Measurements from ENCODE around the gene SEL1L3. TPM values are rescaled to one million over a fixed set of nuclear protein-coding genes. Genes with fewer than 3 reads are reported as not detected.

The SEL1L3 gene
- polyA plus RNA-seq, 1 of the 3 experiments (the other 2 are of a cell fraction), result 2.2 TPM

- H3K4me3 ChIP-seq (ENCODE audit: low read depth in 2 of 2, low read length in 1 of 2), result no peak overlapping the region
- H3K9me3 ChIP-seq, result no peaks in the 10 kb centered on the region
- no peak for DNase-seq
- TF ChIP-seq NRF1 (IDR thresholded peaks at IDR 0.05; ENCODE audit: low read depth, low read length), result no peak
- TF ChIP-seq FOXJ3 (CRISPR knock-in tag; IDR thresholded peaks at IDR 0.05), result no peak
- no peak for TF ChIP-seq EZH2phosphoT487 (IDR thresholded peaks at IDR 0.05; ENCODE audit: borderline replicate concordance, low read depth)
- no peak for TF ChIP-seq RXRA (IDR thresholded peaks at IDR 0.05; ENCODE audit: borderline replicate concordance, low read depth)
- TF ChIP-seq TAF1 (IDR thresholded peaks at IDR 0.05; ENCODE audit: borderline replicate concordance, low read depth, low read length), result no peak
- TF ChIP-seq, protein P1, sequence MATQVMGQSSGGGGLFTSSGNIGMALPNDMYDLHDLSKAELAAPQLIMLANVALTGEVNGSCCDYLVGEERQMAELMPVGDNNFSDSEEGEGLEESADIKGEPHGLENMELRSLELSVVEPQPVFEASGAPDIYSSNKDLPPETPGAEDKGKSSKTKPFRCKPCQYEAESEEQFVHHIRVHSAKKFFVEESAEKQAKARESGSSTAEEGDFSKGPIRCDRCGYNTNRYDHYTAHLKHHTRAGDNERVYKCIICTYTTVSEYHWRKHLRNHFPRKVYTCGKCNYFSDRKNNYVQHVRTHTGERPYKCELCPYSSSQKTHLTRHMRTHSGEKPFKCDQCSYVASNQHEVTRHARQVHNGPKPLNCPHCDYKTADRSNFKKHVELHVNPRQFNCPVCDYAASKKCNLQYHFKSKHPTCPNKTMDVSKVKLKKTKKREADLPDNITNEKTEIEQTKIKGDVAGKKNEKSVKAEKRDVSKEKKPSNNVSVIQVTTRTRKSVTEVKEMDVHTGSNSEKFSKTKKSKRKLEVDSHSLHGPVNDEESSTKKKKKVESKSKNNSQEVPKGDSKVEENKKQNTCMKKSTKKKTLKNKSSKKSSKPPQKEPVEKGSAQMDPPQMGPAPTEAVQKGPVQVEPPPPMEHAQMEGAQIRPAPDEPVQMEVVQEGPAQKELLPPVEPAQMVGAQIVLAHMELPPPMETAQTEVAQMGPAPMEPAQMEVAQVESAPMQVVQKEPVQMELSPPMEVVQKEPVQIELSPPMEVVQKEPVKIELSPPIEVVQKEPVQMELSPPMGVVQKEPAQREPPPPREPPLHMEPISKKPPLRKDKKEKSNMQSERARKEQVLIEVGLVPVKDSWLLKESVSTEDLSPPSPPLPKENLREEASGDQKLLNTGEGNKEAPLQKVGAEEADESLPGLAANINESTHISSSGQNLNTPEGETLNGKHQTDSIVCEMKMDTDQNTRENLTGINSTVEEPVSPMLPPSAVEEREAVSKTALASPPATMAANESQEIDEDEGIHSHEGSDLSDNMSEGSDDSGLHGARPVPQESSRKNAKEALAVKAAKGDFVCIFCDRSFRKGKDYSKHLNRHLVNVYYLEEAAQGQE (IDR thresholded peaks at IDR 0.05; ENCODE audit: low read depth, low read length), result no peak
- no peak for TF ChIP-seq NFIC (IDR thresholded peaks at IDR 0.05; ENCODE audit: borderline replicate concordance)
- no peak for TF ChIP-seq JUND (IDR thresholded peaks at IDR 0.05)
- TF ChIP-seq, protein P2, sequence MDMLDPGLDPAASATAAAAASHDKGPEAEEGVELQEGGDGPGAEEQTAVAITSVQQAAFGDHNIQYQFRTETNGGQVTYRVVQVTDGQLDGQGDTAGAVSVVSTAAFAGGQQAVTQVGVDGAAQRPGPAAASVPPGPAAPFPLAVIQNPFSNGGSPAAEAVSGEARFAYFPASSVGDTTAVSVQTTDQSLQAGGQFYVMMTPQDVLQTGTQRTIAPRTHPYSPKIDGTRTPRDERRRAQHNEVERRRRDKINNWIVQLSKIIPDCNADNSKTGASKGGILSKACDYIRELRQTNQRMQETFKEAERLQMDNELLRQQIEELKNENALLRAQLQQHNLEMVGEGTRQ (IDR thresholded peaks at IDR 0.05; ENCODE audit: borderline replicate concordance, low read depth, low read length), result no peak
- TF ChIP-seq TCF12 (IDR thresholded peaks at IDR 0.05), result no peak
- TF ChIP-seq MXI1 (IDR thresholded peaks at IDR 0.05; ENCODE audit: low read depth, low read length), result no peak
- CTCF ChIA-PET, result interaction anchor here (0.6 to 1.9 kb wide), 12 partner anchors 8 to 836 kb away, joined by 3 to 11 read pairs (median 6); no protein-coding TSS in a partner anchor
- no peaks in the 10 kb centered on the region for H4K20me1 ChIP-seq (ENCODE audit: insufficient read depth)
- 84% methylated on average over 4 of the region's 4 CpGs for WGBS (ENCODE audit: low lambda C conversion rate)
- no peaks in the 10 kb centered on the region for H3F3A ChIP-seq (replicated peaks; ENCODE audit: insufficient read depth)
- no peaks in the 10 kb centered on the region for H3K9me2 ChIP-seq
- no peak overlapping the region for H3K4me2 ChIP-seq
- no peak overlapping the region for H3K27ac ChIP-seq (ENCODE audit: low read depth in 2 of 2, low read length in 1 of 2)
- H2AFZ ChIP-seq (ENCODE audit: low read depth), result no peak overlapping the region
- no peaks in the 10 kb centered on the region for H3K27me3 ChIP-seq (ENCODE audit: insufficient read depth)
- POLR2A ChIA-PET, result no interaction called here
- no peak overlapping the region for H3K9ac ChIP-seq
- H3K79me2 ChIP-seq (ENCODE audit: insufficient read depth), result no peaks in the 10 kb centered on the region
- H3K4me1 ChIP-seq (ENCODE audit: control insufficient read depth in 1 of 2, insufficient read depth in 2 of 2, low read depth in 1 of 2, low read length in 1 of 2), result peaks cover 0 to 16% of the 10 kb centered on the region in 2 experiments; a peak in 2 of 4 replicates
- H3K36me3 ChIP-seq (replicated peaks in 1 of 2; ENCODE audit: control insufficient read depth in 1 of 2, insufficient read depth in 2 of 2, low read length in 1 of 2), result no peaks in the 10 kb centered on the region
Observed at GRCh38 chr4:25792876-25793275, 69.9 kb downstream of the SEL1L3 start.

DNA sequence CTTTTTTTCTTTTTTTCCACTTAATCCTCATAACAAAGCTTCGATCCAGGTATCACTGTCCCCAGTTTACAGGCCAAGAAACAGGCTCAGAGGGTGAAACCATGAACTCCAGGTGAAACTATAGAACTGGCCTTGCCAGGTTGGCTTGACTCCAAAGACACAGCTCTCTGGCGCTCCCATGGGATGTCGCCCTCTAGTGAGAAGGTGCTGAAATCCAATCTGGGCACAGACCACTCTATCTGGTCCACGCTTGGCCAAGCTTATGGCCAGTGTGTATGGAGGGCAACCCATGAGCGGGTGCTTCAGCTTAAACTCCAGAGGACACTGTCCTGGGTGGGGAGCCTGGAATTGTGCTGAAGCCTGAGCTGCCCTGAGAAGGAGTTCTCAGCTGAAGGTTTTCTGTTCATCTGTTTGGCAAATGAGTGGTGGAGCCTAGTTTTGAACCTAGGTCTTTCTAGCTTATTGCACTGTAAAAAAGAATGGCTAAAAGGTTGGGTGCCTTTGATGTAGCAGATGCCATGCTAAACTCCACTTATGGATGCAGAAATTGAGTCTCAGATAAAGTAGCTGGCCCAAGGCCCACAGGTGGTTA, 70.5 kb downstream of the SEL1L3 start:
- H3K79me2 ChIP-seq (ENCODE audit: insufficient read depth), result no peaks in the 10 kb centered on the region
- no peaks in the 10 kb centered on the region for H3K9me3 ChIP-seq
- CTCF ChIA-PET, result interaction anchor here (0.7 to 1.9 kb wide), 13 partner anchors 9 to 648 kb away, joined by 3 to 11 read pairs (median 5); no protein-coding TSS in a partner anchor
- no peak overlapping the region for H3K4me3 ChIP-seq (ENCODE audit: low read depth in 2 of 2, low read length in 1 of 2)
- no peaks in the 10 kb centered on the region for H3K36me3 ChIP-seq (replicated peaks in 1 of 2; ENCODE audit: control insufficient read depth in 1 of 2, insufficient read depth in 2 of 2, low read length in 1 of 2)
- 65% methylated on average over 5 of the region's 5 CpGs for WGBS (ENCODE audit: low lambda C conversion rate)
- H3K27ac ChIP-seq (ENCODE audit: low read depth in 2 of 2, low read length in 1 of 2), result no peak overlapping the region
- H3K4me1 ChIP-seq (ENCODE audit: control insufficient read depth in 1 of 2, insufficient read depth in 2 of 2, low read depth in 1 of 2, low read length in 1 of 2), result peaks cover 0 to 16% of the 10 kb centered on the region in 2 experiments; a peak in 2 of 4 replicates
- no peak overlapping the region for H3K4me2 ChIP-seq
- no peaks in the 10 kb centered on the region for H3K27me3 ChIP-seq (ENCODE audit: insufficient read depth)
- H3K9me2 ChIP-seq, result no peaks in the 10 kb centered on the region
- no peaks in the 10 kb centered on the region for H3F3A ChIP-seq (replicated peaks; ENCODE audit: insufficient read depth)
- H2AFZ ChIP-seq (ENCODE audit: low read depth), result no peak overlapping the region
- no peaks in the 10 kb centered on the region for H4K20me1 ChIP-seq (ENCODE audit: insufficient read depth)
- POLR2A ChIA-PET, result no interaction called here
- H3K9ac ChIP-seq, result no peak overlapping the region
- DNase-seq, result peak; percentile 50
- TF ChIP-seq ZBTB33 (IDR thresholded peaks at IDR 0.05; ENCODE audit: borderline replicate concordance, low read depth) (no peak), NFIC (IDR thresholded peaks at IDR 0.05; ENCODE audit: borderline replicate concordance) (peak; percentile 54), EP300 (IDR thresholded peaks at IDR 0.05; ENCODE audit: borderline replicate concordance in 1 of 2, low read depth in 1 of 2, low read length in 1 of 2) (no peak), RAD21 (IDR thresholded peaks at IDR 0.05; ENCODE audit: low read length) (peak; percentile 50), NRF1 (IDR thresholded peaks at IDR 0.05; ENCODE audit: low read depth, low read length) (no peak), SMC3 (IDR thresholded peaks at IDR 0.05; ENCODE audit: low read depth, low read length) (peak; percentile 20; the same call in 1 of the 2 replicates), FOXJ3 (CRISPR knock-in tag; IDR thresholded peaks at IDR 0.05) (no peak), ELF1 (IDR thresholded peaks at IDR 0.05) (no peak)
- TF ChIP-seq, protein P1 (IDR thresholded peaks at IDR 0.05; ENCODE audit: low read depth, low read length), result no peak
